Fibroblast of lung (primary cell): Measurements from ENCODE around the gene CEMP1.

Source experiments
- CTCF ChIP-seq, 2 donors: IDR thresholded peaks in 1 of 2; conservative IDR thresholded peaks in 1 of 2; 1 replicate in 1 of 2; 2 replicates in 1 of 2; pipeline ENCODE4 v1.5.1; 2011 to 2012; ENCODE audit warnings: low read length in 2 of 2, control low read depth in 1 of 2, inconsistent platforms in 1 of 2, low read depth in 1 of 2, mild to moderate bottlenecking in 1 of 2
- EZH2 ChIP-seq: IDR thresholded peaks from 2 replicates; pipeline ENCODE4 v1.5.1; 2012; ENCODE audit warnings: low read length, control low read depth, mild to moderate bottlenecking; ENCODE audit errors: missing control alignments

GRCh38 chr16:2529061-2529931 is 1.9 kb downstream of the CEMP1 start:
- no peak for TF ChIP-seq CTCF (conservative IDR thresholded peaks at IDR 0.05 in 1 of 2, IDR thresholded peaks at IDR 0.05 in 1 of 2; ENCODE audit: low read depth in 1 of 2, low read length in 2 of 2)
- TF ChIP-seq EZH2, result no peak
